GM18526 (cell line): Measurements from ENCODE around the gene SAMMSON.

Experiments
- POLR2A ChIP-seq: IDR thresholded peaks from 3 replicates; pipeline ENCODE4 v1.6.1; 2011; ENCODE audit not compliant: insufficient read length; ENCODE audit errors: extremely low read depth

Gene SAMMSON

GRCh38 chr3:69999140-70000027, at the start of gene SAMMSON:
Gene SAMMSON, plus strand, starts transcription at chr3:69999733.
- no peak for TF ChIP-seq POLR2A

GRCh38 chr3:69951616-69952015, 47.9 kb upstream of the SAMMSON start:
- no peak for TF ChIP-seq POLR2A

- TF ChIP-seq POLR2A: no peak
These were observed 40.0 kb upstream of the SAMMSON start for GRCh38 chr3:69959581-69959980.

GRCh38 chr3:69961706-69962439, 37.7 kb upstream of the SAMMSON start:
- TF ChIP-seq POLR2A: no peak

- no peak for TF ChIP-seq POLR2A
These were observed 35.9 kb upstream of the SAMMSON start for GRCh38 chr3:69963643-69964042.

- no peak for TF ChIP-seq POLR2A
These were observed 32.4 kb upstream of the SAMMSON start for GRCh38 chr3:69967156-69967555.

GRCh38 chr3:69970827-69971226, 28.7 kb upstream of the SAMMSON start:
- TF ChIP-seq POLR2A: no peak

GRCh38 chr3:69972672-69973071, 26.9 kb upstream of the SAMMSON start:
- no peak for TF ChIP-seq POLR2A

- no peak for TF ChIP-seq POLR2A
These were observed 23.5 kb upstream of the SAMMSON start for GRCh38 chr3:69976021-69976420.

- no peak for TF ChIP-seq POLR2A
These were observed 15.8 kb upstream of the SAMMSON start for GRCh38 chr3:69983546-69984265.

GRCh38 chr3:69985266-69985665, 14.3 kb upstream of the SAMMSON start:
- no peak for TF ChIP-seq POLR2A

GRCh38 chr3:69986419-69986818, 13.1 kb upstream of the SAMMSON start:
- TF ChIP-seq POLR2A: no peak

GRCh38 chr3:69987833-69988232, 11.7 kb upstream of the SAMMSON start:
- no peak for TF ChIP-seq POLR2A

GRCh38 chr3:69993757-69994156, 5.8 kb upstream of the SAMMSON start:
- no peak for TF ChIP-seq POLR2A

GRCh38 chr3:69994919-69995318, 4.6 kb upstream of the SAMMSON start:
- TF ChIP-seq POLR2A: no peak
